Epithelial cell of esophagus (primary cell): ENCODE data around the gene ST6GAL1.
A peak's percentile ranks its signal among the peaks of the same experiment; 100 is the strongest.

Source experiments
- DNase-seq: peaks from one replicate; pipeline ENCODE4 v3.0.0; 2010; ENCODE audit warnings: low read depth
- H3K4me3 ChIP-seq: 2 replicates; pipeline ENCODE4 v1.5.1; 2011; ENCODE audit warnings: mild to moderate bottlenecking, low read length, control low read depth
- CTCF ChIP-seq: IDR thresholded peaks from 2 replicates; pipeline ENCODE4 v1.5.1; 2011; ENCODE audit warnings: low read depth, mild to moderate bottlenecking, low read length, control low read depth, inconsistent platforms; ENCODE audit not compliant: insufficient read depth; ENCODE audit errors: missing control alignments

The ST6GAL1 gene

GRCh38 chr3:186974824-186975313 is 44.5 kb downstream of the ST6GAL1 start:
- TF ChIP-seq CTCF: no peak
- H3K4me3 ChIP-seq: no peak overlapping the region
- DNase-seq: no peak

GRCh38 chr3:186975726-186976125 is 45.4 kb downstream of the ST6GAL1 start:
- no peak for TF ChIP-seq CTCF
- no peak for DNase-seq
- no peak overlapping the region for H3K4me3 ChIP-seq

- no peak for TF ChIP-seq CTCF
- H3K4me3 ChIP-seq: no peak overlapping the region
- DNase-seq: no peak
Measured at GRCh38 chr3:186976837-186977750, 46.8 kb downstream of the ST6GAL1 start.

GRCh38 chr3:186978712-186979111 is 48.4 kb downstream of the ST6GAL1 start:
- H3K4me3 ChIP-seq: no peak overlapping the region
- DNase-seq: no peak
- TF ChIP-seq CTCF: no peak

- TF ChIP-seq CTCF: no peak
- peak; percentile 83 for DNase-seq
- no peak overlapping the region for H3K4me3 ChIP-seq
Measured at GRCh38 chr3:186979852-186980251, 49.5 kb downstream of the ST6GAL1 start.

GRCh38 chr3:186980989-186981388 is 50.7 kb downstream of the ST6GAL1 start:
- H3K4me3 ChIP-seq: no peak overlapping the region
- no peak for DNase-seq
- no peak for TF ChIP-seq CTCF
